ENCODE data around the gene TOP3B.

Gene TOP3B

GRCh38 chr22:21961886-21962654, 20.5 kb downstream of the TOP3B start:
- DNase-seq = no peak

DNA sequence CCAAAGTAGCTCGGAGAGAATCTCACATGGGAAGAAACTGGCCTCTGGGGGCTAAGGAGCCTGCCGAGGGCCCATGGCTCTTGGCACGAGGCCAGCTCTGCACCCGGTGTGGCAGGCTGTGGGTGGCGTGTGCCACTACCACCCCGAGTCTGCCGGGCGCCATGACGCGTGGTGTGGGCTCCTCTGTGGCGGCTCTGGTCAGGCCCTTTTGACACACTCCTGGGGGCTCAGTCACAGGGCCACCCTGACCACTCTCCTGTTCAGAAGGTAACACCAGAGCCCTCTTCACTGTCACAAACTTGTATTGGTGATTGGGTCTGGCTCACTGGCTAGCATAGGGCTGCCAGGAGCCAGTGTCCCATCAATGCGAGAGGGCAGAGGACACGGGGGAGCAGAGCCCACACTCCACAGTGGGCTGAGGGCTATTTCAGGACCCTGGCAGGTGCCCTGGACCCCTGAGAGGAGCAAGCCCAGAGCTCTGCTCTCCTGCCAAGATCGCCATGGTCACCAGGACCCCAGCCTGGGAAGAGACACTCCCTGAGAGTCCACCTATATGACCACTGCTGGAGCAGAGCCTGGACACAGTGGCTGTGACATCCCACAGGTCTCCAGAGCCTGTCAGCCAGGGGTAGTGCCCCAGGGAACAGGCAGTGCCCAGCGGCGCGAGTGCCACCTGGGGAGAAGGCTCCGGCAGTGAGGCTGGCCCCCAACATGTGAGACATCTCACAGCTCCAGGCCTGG, 21.3 kb downstream of the TOP3B start:
- DNase-seq = no peak

- no peak for DNase-seq
Measured at GRCh38 chr22:21960200-21961126, 22.1 kb downstream of the TOP3B start.

DNA sequence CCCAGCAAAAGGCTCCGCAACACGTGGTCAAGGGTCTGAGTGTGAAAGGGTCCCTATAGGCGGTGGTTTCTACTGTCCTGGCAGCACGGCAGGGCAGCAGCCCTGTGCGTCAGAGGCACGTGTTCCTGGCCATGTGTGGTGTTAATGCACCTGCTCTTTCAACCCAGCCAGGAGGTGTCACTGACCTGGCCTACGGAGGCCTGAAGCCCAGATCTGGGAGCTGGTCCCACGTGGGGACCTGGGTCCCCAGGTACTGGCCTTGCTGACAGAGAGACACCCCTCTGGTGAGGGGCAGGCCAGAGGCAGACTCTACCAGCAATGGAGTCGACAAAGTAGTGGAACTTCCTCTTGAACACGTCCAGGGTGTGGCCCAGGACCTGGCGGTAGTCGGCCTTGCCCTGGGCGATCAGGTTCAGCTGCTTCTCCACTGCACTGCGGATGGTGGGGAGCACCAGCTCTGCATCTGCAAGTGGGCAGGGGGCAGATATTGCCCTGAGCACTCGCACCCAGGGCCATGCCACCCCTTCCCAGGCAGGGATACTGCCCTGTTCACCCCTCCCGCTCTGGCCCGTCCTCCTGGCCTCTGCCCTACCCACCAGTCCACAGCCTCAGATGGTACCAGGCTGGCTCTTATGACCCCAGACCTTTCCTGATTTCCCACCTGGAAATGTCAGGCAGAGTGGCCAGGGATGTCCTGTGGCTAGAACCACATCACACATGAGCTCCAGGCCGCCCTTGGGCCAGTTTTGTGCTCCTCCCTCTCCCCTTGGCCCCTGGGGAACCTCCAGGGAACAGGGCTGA, 23.1 kb downstream of the TOP3B start:
- no peak for DNase-seq

DNA sequence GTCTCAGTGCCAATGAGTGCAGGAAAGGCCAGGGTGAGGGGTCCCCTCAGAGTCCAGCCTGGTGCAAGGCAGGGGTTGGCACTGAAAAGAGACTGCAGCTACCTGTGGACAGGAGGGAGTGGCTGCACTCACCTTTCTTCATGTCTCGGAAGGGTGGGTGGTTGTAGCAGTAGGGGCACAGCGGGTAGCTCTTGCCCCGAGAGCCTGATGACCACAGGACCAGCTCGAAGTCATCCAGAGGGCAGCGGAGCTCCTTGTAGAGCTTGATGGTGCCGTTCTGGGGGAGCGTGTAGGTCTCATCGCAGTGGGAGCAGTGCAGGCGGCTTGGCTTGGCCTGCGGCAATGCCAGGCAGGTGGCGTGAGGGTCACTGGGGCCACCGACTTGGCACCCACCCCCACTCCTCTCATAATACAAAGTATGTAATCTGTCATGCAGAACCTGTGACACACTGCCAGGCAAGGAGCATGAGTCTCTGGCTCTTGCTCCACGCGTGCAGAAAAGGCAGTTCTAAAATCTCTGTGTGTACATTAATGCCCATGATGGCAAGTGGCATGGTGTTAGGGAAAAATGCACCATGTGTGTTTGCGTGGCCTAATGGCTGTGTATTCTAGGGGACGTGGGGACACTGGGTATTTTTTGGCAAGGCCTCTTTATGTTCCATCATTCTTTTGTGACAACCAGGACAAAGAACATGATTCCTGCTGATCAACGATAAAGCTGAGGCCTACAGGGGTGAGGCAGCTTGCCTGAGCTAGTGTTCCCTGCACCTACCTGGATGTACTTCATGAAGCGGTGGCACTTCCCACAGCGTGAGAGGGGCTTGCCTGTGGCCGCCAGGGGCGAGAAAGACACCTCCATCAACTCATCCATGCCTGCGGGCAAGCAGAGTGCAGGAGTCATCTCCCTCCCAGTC, 24.0 kb downstream of the TOP3B start:
- DNase-seq = no peak

DNA sequence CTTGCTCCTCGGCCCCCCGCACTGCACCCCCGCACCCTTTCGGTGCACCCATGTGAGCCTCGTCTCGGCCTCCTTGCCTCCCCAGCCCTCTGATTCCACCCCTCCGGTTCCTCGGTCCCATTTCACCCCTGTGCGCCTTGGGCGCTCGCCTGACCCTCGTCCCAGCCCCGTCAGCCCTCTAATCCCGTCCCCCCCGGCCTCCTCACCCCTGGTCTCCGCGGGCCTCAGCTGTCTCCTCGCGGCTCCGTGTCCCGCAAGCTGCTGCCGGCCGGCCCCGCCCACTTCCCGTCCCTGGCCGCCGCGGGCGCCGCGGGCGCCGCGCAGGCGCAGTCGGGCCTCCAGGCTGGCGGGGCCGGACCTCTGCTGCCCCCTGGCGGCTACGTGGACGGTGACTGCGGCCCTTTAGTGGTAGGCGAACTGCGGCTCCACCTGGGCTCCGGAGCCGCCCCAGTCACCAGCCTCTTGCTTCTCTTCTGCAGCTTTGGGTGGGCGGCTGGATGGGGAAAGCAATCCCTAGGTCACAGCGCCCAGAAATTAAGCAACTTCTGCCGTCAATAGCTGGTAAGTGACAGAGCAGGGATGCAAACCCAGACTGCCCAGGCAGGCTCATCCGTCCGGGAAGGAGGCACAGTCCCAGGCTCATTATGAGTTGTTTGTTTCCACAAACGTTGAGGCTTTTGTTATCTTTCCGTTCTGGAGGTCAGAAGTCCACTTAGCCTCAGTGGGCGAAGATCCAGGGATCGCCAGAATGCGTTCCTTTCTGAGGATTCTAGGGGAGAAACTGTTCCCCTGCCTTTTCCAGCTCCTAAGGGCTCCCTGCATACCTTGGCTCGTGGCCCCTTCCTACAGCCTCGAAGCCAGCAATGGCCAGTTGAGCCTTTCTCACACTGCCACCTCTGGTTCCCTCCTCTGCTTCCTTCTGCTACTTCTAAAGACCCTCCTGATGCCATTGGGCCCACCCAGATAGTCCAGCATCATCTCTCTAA, 29.7 kb downstream of the TOP3B start, which contains the start of gene PPM1F:
Gene PPM1F (minus strand): TSS at position 263 of the 986 bp plus-strand sequence. CDS start 6,800 bp downstream, outside the sequence.
- DNase-seq = peak; percentile 37 to 79

- peak in 1 of 2 experiments; percentile 58 for DNase-seq
Measured at GRCh38 chr22:21951931-21952465, 30.6 kb downstream of the TOP3B start.

DNA sequence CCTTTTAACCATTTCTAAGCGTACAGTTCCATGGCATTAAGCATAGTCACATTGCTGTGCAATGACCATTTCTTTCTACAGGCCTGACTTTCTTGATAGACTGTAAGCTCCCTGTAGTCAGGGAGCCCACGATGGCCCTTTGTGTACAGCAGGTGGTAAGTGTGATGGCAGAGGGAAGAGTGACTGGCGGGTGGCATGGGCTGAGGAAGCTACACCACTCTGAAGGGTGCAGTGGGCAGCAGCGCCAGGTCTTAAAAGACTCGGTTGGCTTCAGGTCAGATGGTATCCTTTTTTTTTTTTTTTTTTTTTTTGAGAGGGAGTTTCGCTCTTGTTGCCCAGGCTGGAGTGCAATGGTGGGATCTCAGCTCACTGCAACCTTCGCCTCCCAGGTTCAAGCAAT, 31.5 kb downstream of the TOP3B start:
- no peak for DNase-seq

- no peak for DNase-seq
Measured at GRCh38 chr22:21949948-21950347, 32.6 kb downstream of the TOP3B start.

GRCh38 chr22:21949569-21949918, 33.0 kb downstream of the TOP3B start:
- no peak for DNase-seq

DNA sequence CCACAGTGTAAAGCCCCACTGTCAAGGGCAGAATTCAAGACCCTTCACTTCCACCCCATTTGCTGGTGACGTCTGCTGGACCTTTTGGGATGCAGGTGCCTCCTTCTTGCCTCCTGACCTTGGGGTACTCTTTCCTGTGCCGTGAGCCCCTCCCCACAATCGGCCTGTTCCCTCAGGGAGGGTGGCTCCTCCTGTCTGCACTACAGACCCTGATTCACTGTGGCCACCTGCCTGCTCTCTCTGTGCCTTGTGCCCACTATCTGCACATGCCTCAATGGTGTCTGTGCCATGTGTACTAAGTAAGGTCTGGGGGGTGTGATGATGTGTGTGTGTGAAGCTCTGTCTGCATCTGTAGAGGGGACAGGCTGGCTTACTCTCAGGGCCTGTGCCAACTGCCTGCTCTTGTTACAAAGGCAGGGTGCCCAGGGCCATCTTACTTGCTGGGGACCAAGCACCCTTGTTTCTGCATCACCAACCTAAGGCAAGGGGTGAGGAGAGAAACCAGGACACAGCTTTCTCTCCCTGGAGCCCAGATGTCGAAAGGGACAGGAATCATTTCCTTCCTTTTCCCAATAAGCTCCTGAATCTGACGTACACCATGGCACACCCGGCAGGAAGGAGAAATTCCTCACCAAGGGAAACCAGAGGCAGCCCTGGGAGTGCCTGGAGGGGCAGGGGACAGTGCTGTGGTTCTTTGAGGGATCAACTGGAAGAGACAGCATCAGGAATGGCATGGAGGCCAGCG, 33.6 kb downstream of the TOP3B start:
- DNase-seq = no peak

DNA sequence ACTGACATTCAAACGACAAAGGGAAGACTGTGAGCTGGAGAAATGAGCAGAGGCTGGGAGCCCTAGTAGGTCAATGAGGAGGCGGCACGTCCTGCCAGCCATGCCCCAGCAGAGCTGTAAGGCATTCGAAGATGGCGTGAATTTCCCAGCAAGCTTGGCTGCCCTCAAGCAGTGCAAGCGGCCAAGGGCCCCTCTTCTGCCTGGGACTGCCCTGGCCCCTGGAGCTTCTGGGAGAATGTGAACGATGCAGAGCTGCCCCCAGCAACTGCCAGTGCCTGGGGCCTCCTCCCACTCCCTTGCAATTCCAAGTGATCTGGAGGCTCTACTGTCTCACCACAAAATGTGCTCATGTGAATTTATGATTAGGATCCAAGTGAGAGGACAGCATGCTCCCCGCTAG, 34.2 kb downstream of the TOP3B start:
- no peak for DNase-seq

DNA sequence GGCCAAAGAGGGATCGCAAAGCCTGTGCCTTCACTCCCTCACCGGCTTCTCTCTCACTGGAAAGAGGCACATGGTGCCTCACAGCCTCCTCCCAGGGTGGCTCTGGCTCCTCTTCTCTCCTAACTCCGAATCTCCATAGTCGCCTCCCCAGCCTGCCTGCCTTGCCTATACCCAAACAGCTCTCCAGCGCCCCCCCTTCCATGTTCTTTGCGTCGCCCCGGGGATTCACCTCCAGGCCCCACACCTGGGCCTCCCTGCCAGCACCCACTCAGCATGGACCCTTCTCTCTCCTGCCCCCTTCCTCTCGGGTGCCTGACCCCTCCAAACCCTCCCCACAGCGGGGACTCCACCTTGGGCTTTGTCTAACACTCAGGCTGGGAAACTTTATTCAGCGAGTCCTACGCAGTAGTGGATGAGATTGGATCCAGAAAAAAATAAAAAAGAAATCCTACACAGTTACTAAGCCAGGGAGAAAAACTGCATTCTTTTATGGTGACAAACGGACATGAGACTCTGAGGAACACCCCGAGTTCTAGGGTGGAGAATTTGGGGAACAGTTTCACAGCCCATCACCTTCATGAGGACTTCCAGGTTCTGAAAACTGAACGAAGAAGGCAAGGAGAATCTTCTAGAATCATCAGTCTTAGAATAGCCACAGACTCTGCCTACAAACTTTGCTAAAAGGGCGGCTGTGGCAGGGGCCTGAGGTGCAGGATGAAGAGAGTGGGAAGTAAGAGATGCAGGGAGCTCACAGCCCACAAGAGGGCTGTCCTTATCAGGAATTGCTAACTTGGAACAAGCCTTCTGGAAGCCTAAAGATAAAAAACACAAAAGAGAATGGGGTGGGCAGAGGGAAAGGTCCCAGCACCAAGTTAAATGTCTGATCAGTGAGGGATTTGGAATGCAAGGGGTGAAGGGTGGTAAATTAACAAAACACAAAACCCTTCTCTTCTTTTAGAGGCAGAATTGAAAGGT, 35.3 kb downstream of the TOP3B start:
- DNase-seq = peak; percentile 7 to 30

DNA sequence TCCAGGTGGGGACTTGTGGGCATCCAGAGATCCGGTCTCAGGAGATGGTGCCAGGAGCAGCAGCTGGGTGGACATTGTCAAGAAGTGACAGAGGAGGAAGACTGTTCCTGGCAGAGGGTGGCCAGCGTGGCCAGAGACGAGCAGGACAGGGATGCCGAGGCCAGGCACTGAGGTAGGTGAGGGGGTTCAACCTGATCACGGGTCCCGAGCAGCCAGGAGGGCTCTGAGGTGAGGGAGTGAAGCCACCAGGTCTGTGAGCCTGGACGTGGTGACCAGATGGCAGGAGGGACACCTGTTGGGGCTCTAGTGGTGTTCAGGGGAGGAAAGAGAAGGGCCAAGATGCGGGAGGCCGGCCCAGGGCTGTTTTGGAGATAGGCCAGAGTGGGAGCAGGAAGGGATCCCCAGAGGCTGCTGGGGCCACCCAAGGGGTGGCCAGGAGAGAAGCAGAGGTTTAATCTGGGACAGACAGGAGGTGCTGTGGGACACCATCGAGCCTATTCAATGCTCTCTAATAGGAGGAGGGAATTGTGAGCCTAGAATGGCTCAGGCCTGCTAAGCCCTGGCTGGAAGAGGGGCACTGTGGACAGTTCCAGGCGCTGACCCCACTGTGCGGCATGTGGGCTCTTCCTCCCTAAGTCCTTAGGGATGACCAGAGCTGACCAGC, 36.2 kb downstream of the TOP3B start:
- no peak for DNase-seq

DNA sequence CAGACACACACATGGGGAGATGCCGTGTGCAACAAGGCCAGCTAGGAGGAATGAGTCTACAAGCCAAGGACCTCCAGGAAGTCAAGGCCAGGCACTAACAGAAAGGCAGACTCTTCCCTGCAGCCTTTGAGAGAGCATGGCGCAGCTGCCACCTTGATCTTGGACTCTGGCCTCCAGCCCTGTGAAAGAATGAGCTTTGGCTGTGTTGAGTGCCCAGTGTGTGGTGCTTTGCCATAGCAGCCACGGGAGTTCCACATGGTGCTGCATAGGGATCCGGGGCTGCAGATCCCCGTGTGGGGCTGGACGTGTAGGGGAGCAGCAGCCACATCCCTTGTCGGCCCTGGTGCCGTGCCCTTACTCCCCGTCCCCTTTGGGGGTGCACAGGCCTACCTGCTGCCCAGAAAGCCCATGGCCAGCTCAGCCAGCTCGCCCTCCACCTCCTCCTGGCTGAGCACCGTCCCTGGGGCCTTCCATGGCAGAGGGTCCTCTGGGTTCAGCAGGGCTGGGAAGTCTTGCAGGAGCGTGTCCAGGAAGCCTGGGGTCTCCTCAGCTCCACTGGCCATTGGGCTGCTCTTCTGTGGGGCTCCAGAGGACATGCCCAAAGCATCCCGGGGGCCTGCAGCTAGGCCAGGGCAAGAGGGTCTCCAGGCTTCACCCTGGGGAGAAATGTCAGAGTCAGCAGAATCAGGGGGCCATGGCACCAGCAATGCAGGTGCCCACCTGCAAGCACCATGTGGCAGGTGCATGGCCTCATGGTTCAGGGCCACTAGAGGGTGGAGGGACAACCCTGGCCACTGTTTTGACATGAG, 36.9 kb downstream of the TOP3B start:
- no peak for DNase-seq

GRCh38 chr22:21944871-21945270, 37.7 kb downstream of the TOP3B start:
- no peak for DNase-seq
